ENCODE measurements around the gene STARD4.

Gene STARD4

DNA sequence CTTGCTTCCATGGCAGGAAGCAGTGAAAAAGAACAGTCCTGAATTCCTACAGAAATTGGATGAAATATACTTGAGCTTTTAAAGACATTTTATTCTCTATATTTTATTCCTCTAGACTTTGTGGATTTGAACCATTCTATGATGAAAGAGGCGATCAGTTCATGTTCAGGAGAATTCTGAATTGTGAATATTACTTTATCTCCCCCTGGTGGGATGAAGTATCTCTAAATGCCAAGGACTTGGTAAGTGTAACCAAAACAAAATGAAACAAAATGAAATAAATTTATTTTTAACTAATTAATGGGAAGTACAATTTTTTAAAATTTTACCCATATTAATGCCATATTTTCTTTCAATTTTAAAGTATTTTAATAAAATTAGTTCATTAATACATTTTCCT lies 34.1 kb downstream of the STARD4 start:
- in situ Hi-C loops (cut with MboI; ENCODE audit: low sequenced_read_pairs), result no loop called here

DNA sequence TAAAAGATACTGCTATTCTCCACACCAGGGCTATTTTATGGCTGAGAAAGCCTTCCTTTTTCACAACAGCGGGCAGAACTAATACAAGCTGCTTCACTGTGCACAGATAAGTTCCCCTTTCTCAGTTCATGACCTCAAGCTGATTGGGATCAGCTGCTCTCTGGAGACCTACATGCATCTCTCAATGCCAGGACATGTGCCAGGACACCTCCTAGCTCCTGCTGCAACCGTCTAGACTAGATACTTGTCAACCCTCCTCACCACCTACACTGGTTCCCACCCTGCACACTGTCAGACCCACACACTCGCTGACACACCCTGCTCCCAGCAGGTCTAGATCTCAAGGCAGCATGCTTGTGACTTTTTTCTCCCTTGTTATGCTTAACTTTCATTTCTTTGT lies 39.8 kb downstream of the STARD4 start:
- in situ Hi-C loops (cut with MboI; ENCODE audit: low sequenced_read_pairs), result no loop called here

- in situ Hi-C loops (cut with MboI; ENCODE audit: low sequenced_read_pairs), result no loop called here
Measured at GRCh38 chr5:111472096-111472495, 40.2 kb downstream of the STARD4 start.

GRCh38 chr5:111469903-111470302 lies 42.4 kb downstream of the STARD4 start:
- in situ Hi-C loops (cut with MboI; ENCODE audit: low sequenced_read_pairs), result no loop called here

- in situ Hi-C loops (cut with MboI; ENCODE audit: low sequenced_read_pairs), result no loop called here
Measured at GRCh38 chr5:111469293-111469896, 42.9 kb downstream of the STARD4 start.

GRCh38 chr5:111463311-111463710 lies 49.0 kb downstream of the STARD4 start:
- in situ Hi-C loops (cut with MboI; ENCODE audit: low sequenced_read_pairs), result no loop called here

DNA sequence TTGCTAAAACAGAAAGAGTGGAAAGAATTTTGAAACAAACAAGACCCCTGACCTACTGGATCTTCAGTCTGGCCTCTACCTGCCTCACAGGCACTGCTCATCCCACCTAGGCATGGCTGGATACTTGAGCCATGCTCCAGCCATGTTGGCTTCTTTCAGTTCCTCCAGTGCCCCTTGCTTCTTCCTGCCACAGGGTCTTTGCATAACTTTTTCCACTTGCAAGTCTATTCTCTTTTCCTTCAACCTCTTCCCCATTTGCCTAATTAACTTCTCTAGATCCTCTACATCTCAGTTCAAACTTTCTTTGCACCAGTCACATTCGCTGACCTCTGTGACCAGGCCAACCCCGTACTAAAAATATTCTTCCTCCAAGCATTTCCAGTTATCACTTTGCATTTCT lies 50.4 kb downstream of the STARD4 start:
- in situ Hi-C loops (cut with MboI; ENCODE audit: low sequenced_read_pairs), result no loop called here

DNA sequence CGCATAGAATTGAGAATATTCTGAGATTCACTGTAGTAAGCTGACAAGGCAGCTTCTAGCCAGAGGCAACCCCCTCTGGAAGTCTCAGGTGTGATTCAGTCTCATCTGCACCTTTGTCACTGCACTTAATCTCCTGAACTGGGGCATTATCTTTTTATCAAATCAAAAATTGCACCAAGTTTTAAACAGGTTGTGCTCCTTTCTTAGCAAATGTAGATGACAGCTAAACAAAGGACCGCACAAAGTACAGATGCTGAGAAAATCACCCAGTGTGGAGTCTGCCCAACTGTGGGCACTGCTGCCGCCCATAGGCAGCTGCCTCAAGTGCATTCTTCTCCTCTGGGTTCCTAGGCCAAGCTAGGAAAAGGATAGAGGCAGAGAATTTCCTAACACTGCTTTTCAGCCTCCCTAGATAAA lies 51.1 kb downstream of the STARD4 start:
- in situ Hi-C loops (cut with MboI; ENCODE audit: low sequenced_read_pairs), result no loop called here

DNA sequence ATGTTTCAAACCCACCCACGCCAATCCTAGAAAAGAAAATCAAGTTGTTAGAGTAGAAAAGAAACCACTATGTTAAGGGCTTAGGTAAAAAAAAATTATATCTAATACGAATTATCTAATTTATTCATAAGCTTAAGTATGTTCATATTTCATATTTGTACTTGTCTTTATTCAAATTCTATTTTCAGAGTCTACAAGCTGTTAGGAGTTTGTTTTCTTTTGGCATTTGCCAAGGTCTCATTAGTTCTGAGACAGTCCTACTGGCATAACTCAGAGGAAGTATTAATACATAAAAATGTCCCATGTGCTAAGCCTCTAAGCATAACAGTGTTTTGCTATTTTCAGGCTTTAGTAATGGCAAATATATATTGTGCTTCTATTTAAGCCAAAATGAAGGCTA lies 57.6 kb downstream of the STARD4 start:
- in situ Hi-C loops (cut with MboI; ENCODE audit: low sequenced_read_pairs), result no loop called here

- in situ Hi-C loops (cut with MboI; ENCODE audit: low sequenced_read_pairs), result no loop called here
Measured at GRCh38 chr5:111454198-111454622, 58.1 kb downstream of the STARD4 start.

DNA sequence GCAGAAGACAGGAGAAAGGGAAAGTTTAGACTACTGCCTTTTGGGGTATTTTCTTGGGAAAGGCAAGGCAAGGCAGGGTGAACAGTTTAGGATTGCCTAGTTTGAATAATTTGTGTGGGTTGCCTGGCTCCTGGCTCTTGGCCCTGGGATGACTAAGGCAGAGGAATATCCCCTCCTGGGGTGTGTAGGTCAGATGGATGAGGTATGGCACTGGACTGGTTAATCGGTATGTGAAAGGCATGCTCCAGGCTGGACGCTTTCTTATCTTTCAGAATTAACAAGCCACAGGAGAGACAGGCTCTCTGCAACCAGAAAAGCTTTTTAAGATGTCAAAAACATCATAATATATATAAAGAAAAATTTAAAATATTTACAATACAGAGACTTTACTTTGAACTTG lies 58.6 kb downstream of the STARD4 start:
- in situ Hi-C loops (cut with MboI; ENCODE audit: low sequenced_read_pairs), result no loop called here

DNA sequence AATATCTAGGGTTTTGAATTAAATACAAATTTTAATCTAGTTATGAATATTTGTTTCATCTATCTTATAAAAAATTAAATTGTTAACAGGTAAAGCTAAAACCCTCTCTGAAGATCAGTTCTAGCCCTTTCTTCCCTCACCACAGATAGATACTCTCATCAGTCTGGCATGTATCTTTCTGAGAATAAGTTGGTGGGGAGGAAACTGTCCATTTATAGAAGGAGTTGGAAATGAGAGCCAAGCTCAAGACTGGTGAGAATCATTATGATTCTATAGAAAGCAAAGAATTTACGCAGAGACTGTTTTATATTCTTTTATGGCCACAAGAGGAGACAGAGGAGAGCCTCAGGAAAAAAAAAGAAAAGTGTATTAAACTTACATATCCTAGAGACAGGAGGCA lies 59.0 kb downstream of the STARD4 start:
- in situ Hi-C loops (cut with MboI; ENCODE audit: low sequenced_read_pairs), result no loop called here

GRCh38 chr5:111447822-111448221 lies 64.5 kb downstream of the STARD4 start:
- in situ Hi-C loops (cut with MboI; ENCODE audit: low sequenced_read_pairs), result no loop called here

- in situ Hi-C loops (cut with MboI; ENCODE audit: low sequenced_read_pairs), result no loop called here
Measured at GRCh38 chr5:111447099-111447498, 65.2 kb downstream of the STARD4 start.

Data from HL-60/S4 (cell line).